ENCODE measurements around the gene MT3. TPM values are rescaled to one million over a fixed set of nuclear protein-coding genes. Genes with fewer than 3 reads are reported as not detected.

MT3 gene
- total and polyA plus RNA-seq, 2 of the 13 experiments (the other 11 are each of a cell fraction or from before 2014, with no cell fraction given) = not detected

- TF ChIP-seq PHF8 (CRISPR knock-in tag; IDR thresholded peaks at IDR 0.05) (no peak), ZNF83 (CRISPR knock-in tag; IDR thresholded peaks at IDR 0.05; ENCODE audit: borderline replicate concordance) (no peak), ISX (CRISPR knock-in tag; conservative IDR thresholded peaks at IDR 0.05) (no peak), CEBPG (CRISPR knock-in tag; IDR thresholded peaks at IDR 0.05) (0 out of 2 replicates have a peak, but pooled peaks have one; percentile 10), ZNF672 (CRISPR knock-in tag; IDR thresholded peaks at IDR 0.05) (no peak), ZNF562 (CRISPR knock-in tag; IDR thresholded peaks at IDR 0.05; ENCODE audit: borderline replicate concordance) (no peak), PAF1 (CRISPR knock-in tag; IDR thresholded peaks at IDR 0.05) (no peak), ZNF781 (CRISPR knock-in tag; IDR thresholded peaks at IDR 0.05; ENCODE audit: borderline replicate concordance, not compliant biosample characterization) (no peak), TOPORS (CRISPR knock-in tag; IDR thresholded peaks at IDR 0.05) (no peak), ZNF142 (CRISPR knock-in tag; IDR thresholded peaks at IDR 0.05) (no peak), ZNF292 (CRISPR knock-in tag; IDR thresholded peaks at IDR 0.05; ENCODE audit: borderline replicate concordance, low read depth) (peak; percentile 51; the same call in 1 of the 2 replicates), RCOR2 (CRISPR knock-in tag; IDR thresholded peaks at IDR 0.05) (no peak), KLF15 (CRISPR knock-in tag; IDR thresholded peaks at IDR 0.05; ENCODE audit: borderline replicate concordance) (no peak), FLYWCH1 (CRISPR knock-in tag; IDR thresholded peaks at IDR 0.05) (no peak), RAD21 (CRISPR knock-in tag; IDR thresholded peaks at IDR 0.05) (peak; percentile 87), ZNF205 (CRISPR knock-in tag; IDR thresholded peaks at IDR 0.05) (no peak), ATF5 (CRISPR knock-in tag; IDR thresholded peaks at IDR 0.05; ENCODE audit: low read depth) (no peak), ZIK1 (CRISPR knock-in tag; IDR thresholded peaks at IDR 0.05; ENCODE audit: borderline replicate concordance, low read depth) (no peak), ZNF549 (CRISPR knock-in tag; IDR thresholded peaks at IDR 0.05) (no peak), ZNF335 (CRISPR knock-in tag; IDR thresholded peaks at IDR 0.05) (no peak), IRF2 (CRISPR knock-in tag; IDR thresholded peaks at IDR 0.05) (peak; percentile 77), GLMP (CRISPR knock-in tag; IDR thresholded peaks at IDR 0.05; ENCODE audit: borderline replicate concordance) (no peak), ZNF619 (CRISPR knock-in tag; IDR thresholded peaks at IDR 0.05) (0 out of 2 replicates have a peak, but pooled peaks have one; percentile 64), FIP1L1 (IDR thresholded peaks at IDR 0.05; ENCODE audit: borderline replicate concordance, insufficient read depth, low read depth, low read length) (no peak), MIER3 (CRISPR knock-in tag; IDR thresholded peaks at IDR 0.05; ENCODE audit: borderline replicate concordance) (peak; percentile 53; the same call in 1 of the 2 replicates), ZMAT3 (CRISPR knock-in tag; conservative IDR thresholded peaks at IDR 0.05) (no peak)
These were observed 14.3 kb downstream of the MT3 start (continued) for GRCh38 chr16:56603589-56603988.

Measured in HepG2 (cell line).